GM18505 (cell line): ENCODE data around the gene PIN4.

Experiments used
- ATAC-seq: cut with Tn5 transposase; IDR thresholded peaks from one replicate; pipeline ENCODE4 v1.9.1; 2021; ENCODE audit not compliant: unreplicated experiment
- POLR2A ChIP-seq: IDR thresholded peaks from 4 replicates; pipeline ENCODE4 v1.6.1; 2011; ENCODE audit warnings: borderline replicate concordance; ENCODE audit not compliant: insufficient read depth, insufficient read length; ENCODE audit errors: extremely low read depth

The PIN4 gene

GRCh38 chrX:72230290-72230689, 48.7 kb downstream of the PIN4 start:
- ATAC-seq, result no peak
- no peak for TF ChIP-seq POLR2A

DNA sequence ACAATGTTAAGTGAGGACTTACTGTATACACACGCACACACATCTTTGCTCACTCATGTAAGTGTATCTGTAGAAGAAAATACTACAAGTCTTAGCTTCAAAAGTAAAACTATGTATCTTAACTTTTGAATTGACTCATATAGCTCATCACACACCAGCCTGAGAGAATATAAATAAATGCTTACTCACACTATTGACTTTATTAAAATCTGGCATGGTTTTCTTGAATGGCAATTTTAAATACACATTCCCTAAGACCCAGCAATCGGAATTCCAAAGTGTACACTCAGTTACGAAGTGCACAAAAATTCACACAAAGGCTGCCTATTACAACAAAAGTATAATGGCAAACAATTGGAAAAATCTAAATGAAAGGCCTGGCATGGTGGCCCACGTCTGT, 55.3 kb downstream of the PIN4 start:
- no peak for TF ChIP-seq POLR2A
- no peak for ATAC-seq

GRCh38 chrX:72238183-72238582, 56.6 kb downstream of the PIN4 start:
- TF ChIP-seq POLR2A, result no peak

DNA sequence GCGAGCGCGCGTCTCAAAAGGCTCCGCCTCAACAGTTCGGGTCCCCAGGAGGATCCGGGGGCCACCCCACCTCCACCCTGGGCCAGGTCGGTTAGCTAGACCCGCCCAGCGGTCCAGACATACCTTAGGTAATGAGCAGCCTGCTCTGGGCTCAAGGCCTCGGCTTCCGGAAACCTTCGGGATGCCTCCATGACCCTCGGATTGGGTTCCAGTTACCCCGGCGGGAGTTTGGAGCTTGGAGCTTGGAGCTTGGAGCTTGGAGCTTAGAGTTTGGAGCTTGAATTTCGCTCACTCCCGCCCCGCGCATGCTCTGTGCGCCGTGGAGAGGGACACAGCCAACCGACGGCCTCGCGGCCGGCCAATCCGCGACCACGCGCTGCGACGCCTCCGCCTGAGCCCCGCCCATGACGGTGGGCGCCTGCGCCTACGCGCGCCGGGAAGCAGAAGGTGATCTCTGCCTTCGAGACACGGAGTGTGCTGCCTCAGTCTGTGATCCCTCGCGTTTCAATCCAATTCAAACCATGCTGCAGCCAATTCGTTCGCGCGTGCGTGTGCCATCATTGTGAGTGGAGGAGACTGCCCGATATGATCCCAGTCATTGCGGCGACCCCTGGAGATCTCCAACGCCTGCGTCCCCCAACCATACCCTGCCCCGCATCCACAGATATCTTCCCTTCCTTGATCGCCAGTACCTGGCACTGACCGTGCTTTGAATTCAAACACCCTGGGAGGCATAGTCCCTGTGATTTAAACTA, 57.3 kb downstream of the PIN4 start, which contains the start of gene ERCC6L:
ERCC6L (minus strand) TSS at position 307 of the 755 bp plus-strand sequence; CDS start at position 191, 116 bp downstream.
- peak; percentile 69 for TF ChIP-seq POLR2A
- ATAC-seq, result peak; percentile 96

More at GRCh38 chrX:72238183-72238582, 56.6 kb downstream of the PIN4 start:
- no peak for ATAC-seq

DNA sequence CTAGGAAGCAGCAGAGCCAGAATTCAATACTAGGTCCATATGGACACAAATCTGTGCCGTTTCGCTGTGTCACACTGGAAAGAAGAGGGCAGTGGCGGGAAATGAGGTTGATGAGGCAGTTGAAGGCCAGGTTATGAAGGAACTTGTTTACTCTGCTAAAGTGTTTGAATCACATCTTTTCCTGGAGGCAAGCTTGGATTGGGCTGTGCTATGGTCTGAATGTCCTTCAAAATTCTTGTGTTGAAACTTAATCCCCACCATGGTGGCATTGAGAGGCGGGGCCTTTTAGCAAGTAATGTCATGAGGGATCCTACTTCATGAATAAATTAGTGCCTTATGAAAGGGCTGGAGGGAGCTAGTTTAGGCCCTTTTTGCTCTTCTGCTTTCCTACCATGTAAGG, 59.4 kb downstream of the PIN4 start:
- no peak for TF ChIP-seq POLR2A
- no peak for ATAC-seq

DNA sequence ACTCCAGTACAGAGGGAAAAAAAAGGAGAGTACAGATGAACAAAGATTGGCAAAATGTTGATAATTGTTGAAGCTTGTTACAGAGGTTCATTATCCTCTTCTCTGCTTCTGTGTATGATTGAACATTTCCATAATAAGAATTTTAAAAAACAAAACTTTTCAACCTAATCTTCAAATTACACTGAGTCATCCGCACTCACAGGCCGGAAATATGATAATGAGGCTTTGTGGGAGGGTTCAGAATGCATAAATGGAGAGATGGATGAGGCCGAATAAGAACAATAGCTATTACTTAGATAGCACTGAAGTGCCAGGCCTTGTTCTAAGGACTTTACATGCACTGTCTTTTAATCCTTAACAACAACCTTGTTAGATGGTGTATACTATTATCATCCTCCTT, 61.9 kb downstream of the PIN4 start:
- no peak for TF ChIP-seq POLR2A
- no peak for ATAC-seq

- no peak for TF ChIP-seq POLR2A
- ATAC-seq, result peak; percentile 52
These were observed 64.0 kb downstream of the PIN4 start for GRCh38 chrX:72245461-72246089.

GRCh38 chrX:72247206-72247942, 65.8 kb downstream of the PIN4 start:
- ATAC-seq, result no peak
- TF ChIP-seq POLR2A, result no peak
